LNCAP (cell line): Measurements from ENCODE around the gene TMEM203.

ENCODE experiments used
- TF ChIP-seq, protein P1 (sequence below): fragments of 450-650 bp; IDR thresholded peaks from 2 replicates; pipeline ENCODE4 v1.5.1; 2017; ENCODE audit warnings: mild to moderate bottlenecking

TMEM203 gene

DNA sequence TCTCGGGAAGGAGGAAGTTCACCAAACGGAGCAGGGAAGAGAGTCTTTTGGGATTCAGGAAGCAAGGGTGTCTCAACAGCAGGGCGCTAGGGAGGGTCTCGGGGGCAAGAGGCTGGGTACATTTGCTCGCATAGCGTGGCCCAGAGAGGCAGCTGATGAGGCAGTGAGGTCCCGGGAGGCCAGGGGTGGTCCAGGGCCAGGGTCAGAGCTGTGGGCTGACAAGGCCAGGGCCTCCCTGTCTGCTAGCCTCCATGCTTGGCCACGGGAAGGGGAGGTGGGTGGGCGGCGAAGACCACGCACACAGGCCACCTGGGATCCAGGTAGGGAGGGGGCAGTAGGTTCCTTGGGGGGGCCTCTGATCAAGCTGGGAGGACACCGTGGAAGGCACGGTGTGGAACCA lies 6.1 kb upstream of the TMEM203 start:
- TF ChIP-seq, protein P1, sequence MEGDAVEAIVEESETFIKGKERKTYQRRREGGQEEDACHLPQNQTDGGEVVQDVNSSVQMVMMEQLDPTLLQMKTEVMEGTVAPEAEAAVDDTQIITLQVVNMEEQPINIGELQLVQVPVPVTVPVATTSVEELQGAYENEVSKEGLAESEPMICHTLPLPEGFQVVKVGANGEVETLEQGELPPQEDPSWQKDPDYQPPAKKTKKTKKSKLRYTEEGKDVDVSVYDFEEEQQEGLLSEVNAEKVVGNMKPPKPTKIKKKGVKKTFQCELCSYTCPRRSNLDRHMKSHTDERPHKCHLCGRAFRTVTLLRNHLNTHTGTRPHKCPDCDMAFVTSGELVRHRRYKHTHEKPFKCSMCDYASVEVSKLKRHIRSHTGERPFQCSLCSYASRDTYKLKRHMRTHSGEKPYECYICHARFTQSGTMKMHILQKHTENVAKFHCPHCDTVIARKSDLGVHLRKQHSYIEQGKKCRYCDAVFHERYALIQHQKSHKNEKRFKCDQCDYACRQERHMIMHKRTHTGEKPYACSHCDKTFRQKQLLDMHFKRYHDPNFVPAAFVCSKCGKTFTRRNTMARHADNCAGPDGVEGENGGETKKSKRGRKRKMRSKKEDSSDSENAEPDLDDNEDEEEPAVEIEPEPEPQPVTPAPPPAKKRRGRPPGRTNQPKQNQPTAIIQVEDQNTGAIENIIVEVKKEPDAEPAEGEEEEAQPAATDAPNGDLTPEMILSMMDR = no peak

DNA sequence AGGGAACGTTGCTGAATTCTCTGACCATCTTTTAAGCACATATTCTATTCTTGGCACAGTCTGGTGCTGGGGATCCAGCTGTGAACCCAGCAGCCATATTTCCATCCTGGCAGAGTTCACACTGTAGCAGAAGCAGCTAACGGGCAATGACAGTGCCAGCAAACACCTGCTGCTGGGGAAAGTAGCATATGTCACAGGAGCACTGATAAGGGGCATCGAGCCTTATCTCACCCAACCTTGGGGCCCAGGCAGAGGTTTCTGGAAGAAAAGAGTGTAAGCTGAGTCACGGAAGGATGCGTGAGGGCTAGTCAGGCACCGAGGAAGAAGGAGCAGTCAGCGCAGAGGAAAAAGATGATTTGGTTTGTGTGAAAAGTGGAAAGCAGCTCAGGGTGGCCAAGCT lies 1.2 kb upstream of the TMEM203 start:
- TF ChIP-seq, protein P1 = no peak

DNA sequence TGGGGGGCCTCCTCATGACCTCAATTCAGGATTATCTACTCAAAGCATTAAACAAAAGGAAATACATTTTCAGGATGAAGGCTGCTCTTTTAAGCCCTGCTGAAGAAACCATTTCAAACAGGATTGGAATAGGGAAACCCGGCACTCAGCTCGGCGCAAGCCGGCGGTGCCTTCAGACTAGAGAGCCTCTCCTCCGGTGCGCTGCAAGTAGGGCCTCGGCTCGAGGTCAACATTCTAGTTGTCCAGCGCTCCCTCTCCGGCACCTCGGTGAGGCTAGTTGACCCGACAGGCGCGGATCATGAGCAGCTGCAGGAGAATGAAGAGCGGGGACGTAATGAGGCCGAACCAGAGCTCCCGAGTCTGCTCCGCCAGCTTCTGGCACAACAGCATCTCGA lies 720 bp downstream of the TMEM203 start:
- TF ChIP-seq, protein P1 = no peak

DNA sequence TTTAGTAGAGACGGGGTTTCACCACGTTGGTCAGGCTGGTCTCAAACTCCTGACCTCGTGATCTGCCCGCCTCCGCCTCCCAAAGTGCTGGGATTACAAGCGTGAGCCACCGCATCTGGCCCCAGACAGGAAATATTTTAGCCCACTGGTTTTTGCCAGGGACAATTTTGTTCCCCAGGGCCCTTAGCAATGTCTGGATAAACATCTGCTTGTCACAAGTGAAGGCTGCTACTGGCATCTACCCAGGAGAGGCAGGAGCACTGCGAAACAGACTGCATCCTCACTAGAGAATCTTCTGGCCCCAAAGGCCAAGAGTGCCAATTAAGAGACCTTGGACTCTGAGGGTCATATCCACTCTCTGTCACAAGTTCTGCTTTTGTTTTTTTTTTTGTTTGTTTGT lies 2.5 kb downstream of the TMEM203 start:
- TF ChIP-seq, protein P1 = no peak

DNA sequence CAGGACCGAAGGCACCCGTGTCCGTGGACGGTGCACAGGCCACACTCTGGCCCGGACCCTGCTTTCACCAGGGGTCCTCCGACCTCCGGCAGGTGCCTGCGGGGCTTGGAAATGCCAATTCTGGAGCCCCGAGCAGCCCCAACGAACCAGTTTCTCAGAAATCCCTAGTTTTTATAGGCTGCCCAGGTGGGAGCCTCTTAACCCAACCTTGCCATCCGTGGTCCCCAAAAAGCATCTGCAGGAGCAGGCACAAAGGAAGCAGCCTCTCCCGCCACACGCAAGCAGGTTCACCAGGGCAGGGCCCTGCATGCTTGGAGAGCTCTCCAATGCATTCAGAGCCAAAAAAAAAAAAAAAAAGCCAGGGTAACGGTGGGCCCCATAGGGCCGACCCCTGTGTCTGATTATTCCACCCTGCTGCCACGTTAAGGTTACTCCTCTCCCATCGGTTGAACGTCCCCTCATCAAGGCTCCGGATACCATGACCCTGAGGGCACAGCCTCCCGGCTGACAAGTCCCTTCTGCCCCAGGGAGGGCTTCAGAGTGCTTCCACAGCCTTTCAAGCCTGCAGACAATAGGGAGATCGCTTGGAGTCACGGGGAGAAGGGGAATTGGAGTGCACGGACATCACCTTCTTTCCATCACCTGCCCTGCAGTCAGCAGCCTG lies 4.1 kb downstream of the TMEM203 start:
- TF ChIP-seq, protein P1 = no peak

DNA sequence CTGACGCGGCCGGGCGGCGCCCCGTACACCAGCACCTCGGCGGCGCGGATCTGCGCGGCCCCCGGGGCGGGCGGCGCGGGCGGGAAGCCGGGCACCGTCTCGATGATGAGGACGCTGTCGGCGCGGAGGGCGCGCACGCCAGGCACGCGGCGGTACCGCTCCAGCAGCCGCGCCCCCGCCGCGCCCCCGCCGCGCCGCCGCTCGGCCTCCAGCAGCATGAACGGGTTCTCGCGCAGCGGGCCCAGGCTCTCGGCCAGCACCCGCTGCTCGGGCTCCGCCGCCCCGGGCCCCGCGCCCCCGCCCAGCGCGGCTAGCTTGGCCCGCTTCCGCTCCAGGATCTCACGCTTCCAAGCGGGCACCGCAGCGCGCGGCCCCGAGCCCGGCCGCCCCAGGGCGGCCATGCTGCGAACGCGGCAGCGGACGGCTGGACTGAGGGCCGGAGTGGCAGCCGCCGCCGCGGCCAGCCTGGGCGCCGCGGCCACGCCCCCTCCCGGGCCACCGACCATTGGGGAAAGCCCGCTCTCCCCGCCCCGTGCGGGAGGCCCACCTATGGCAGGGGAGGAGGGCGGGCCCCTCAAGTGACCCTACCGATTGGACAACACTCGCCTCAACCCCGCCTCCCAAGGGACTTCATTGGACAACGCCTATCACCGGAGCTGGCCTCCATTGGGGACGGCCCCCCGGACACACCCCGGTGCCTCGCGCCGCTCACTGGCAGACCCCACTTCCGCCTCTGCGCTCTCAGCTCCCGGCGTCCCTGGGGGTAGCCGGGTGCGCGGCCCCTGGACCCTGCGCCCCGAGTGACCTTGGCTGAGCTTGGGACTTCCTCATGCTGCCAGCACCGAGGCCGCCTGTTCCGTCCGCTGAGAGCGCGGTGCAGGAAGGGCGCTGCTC lies 4.9 kb downstream of the TMEM203 start, which contains the start of gene TPRN:
Gene TPRN, minus strand, starts transcription at position 431 of the 894 bp plus-strand sequence. Its CDS starts 30 bp downstream, at position 401.
- TF ChIP-seq, protein P1 = no peak

DNA sequence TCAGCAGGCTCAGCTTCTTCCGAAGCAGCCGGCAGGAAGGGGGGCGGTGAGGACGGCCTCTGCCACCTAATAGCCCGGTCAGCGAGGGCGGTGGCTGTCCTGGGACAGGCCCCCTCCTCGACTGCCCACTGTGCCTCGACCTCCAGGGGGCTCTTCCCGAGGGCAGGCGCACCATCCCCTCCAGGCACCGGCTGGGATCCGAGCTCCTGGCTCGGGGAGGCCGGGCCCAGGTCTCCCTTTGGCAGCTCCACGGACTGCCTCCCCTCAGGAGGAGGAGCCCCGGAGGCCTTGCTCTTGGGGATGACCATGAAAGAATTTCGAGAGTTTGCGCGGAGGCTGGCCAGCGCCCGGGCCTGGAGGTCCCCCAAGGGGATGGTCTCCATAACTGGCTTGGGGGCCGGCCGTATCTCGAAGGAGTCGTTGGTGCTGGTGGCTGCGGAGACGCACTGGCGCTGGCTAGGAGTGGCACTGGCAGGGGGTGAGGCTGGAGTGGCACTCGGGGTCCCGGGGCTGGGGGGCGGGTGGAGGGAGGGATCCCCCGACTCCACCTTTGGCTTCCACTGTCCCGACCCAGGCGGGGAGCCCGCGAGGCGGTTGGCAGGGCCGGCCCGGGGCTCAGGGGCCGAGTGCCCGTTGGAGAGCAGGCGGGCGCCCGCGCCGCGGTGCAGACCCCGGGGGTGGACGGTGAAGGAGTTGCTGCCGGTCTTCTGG lies 5.9 kb downstream of the TMEM203 start:
- TF ChIP-seq, protein P1 = no peak
